GM21723 (cell line): ENCODE results near the gene HSD11B1.
"Not testable (repeated sequence)": the region's sequence is repeated elsewhere in the genome, so short reads cannot be mapped to it uniquely, and the experiment has no call there.

Source experiments
- ATAC-seq: cut with Tn5 transposase; IDR thresholded peaks from one replicate; pipeline ENCODE4 v1.9.1; 2021; ENCODE audit warnings: mild to moderate bottlenecking, moderate library complexity; ENCODE audit not compliant: unreplicated experiment

HSD11B1 gene

DNA sequence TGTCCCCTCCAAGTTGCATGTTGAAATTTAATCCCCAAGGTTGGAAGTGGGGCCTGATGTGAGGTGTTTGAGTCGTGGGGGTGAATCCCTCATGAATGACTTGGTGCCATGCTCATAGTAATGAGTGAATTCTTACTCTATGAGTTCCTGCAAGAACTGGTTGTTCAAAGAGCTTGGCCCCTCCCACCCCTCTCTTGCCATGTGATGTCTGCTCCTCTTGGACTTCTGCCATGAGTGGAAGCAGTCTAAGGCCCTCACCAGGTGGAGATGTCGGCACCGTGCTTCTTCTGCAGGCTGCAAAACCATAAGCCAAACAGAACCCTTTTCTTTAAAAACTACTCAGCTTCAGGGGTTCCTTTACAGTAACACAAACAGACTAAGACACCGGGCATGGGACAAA, 15.2 kb upstream of the HSD11B1 start:
- no peak for ATAC-seq

DNA sequence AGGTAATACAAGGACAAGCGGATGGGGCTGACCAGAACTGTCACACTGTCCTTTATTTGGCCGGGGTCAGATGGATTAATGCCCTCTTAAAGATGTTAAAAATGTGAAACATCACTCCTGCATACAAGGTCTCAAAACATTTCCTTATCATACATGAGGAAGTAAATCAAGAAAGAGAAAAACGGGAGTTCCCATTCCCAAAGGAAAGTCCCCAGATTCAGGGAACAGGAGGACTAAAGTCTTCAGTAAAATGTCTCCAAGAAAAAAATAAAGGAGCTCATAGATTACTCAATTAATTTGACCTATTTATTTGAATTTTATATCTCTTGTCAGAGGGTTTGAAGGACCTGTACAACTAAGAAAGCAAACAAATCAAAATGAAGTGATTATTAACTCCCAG, 13.4 kb upstream of the HSD11B1 start:
- no peak for ATAC-seq

DNA sequence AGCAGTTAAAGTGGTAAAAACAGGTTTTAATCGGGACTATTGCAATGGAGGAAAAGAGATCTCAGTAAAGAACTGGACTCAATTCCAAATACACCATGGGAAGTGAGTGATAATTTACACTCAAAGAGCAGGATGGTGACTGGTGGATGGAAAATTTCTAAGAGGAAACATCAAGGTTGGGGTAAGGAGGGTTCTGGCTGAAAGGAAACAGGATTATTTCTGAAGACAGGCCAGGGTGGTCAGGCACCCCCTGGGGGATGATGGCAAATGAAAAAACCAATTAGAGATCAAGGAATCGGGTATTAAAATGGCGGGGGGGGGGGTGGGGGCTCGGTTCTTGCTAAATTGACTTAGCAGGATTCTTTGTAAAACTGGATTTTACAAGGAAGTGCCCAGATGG, 12.3 kb upstream of the HSD11B1 start:
- no peak for ATAC-seq

DNA sequence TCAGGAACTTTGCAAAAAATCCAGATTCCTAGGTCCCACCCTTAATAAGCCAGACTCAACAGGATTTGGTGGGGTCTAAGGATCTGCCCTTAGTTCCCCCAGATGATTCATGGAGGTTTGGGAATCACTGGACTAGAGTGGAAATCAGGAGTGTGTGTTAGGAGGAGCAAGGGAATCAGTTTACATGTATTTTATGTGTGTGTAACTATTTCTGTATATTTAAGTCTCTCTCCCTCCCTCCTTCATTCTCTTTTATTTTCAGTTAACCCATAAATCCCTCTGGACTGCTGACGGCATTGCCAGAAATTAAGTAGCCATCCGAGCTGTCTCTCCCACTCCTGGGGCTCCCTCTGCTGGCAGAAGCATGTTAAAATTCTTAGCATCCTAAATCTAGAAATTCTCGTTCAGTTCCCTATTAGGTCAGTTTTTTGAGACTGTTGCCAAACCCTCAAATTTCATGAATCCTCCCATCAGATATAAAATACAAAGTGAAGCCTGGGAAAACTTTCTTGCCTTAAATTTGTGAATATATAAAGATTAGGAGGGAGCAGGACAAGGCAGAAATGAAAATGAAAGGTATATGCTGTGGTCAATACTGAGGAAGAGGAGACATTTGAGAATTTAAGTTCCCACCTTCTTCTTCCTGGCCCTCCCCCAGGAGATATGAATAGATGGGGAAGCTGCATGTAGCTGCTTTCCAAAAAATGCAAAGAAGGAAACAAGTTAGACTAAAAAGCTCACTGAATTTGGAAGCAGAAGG, 11.7 kb upstream of the HSD11B1 start:
- peak; percentile 86 for ATAC-seq

DNA sequence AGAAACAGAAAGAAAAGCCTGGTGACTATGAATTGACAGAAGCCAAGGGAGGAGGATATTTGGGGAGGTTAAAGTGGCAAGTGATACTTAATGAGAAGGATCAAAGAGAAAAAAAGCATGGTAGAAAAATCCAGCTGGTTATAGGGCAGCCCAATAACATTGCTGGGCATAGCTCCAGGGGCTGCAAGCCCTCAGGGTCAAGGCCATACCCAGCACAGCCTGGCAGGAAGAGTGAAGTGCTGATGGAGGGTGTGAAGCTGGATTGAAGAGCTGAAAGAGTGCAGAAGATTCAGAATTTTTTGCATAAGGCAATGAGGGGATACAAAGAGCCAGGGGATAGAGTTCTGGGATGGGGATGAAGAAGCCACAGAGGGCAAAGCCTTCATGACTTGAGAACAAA, 8.0 kb upstream of the HSD11B1 start:
- ATAC-seq: no peak

DNA sequence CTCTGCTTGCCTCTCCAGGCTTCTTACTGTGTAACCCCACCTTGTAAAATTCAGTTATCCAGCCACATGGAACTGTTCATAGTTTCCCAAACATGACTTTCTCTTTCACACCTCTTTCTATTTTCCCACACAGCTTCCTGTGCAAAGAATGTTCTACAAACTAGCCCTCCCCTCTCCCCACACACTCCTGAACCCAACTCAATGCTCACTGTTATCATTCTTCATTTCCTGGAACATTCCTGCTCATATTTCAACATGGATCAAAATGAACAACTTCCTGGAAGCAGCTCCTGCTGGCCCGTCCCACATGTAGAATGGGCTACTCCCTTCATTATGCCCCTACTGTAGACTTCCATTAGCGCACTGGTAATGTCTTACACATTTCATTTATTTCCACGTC, 7.5 kb upstream of the HSD11B1 start:
- no peak for ATAC-seq

DNA sequence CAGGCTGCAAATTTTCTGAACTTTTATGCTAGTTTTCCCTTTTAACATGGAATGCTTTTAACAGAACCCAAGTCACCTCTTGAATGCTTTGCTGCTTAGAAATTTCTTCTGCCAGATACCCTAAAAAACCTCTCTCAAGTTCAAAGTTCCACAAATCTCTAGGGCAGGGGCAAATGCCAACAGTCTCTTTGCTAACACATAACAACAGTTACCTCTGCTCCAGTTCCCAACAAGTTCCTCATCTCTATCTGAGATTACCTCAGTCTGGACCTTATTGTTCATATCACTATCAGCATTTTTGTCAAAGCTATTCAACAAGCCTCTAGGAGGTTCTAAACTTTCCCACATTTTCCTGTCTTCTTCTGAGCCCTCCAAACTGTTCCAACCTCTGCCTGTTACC, 4.0 kb upstream of the HSD11B1 start:
- not testable (repeated sequence) for ATAC-seq

DNA sequence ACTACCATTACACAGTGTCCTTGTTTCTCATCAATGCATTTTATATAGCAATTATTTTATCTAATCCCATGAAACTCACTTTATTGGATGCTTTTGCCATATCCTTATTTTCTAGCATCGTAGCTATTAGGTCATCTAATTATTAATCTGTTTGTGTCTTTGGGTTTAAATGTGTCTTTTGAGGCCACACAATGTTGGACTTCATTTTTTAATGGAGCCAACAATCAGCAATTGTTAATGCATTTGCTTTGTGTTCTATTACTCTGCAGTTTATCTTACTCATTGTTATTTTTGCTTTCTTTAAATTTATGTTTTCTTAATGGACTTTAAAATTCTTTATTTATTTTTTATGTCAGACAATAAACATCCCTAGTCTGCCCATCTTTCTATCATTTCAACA, 1.8 kb upstream of the HSD11B1 start:
- no peak for ATAC-seq

DNA sequence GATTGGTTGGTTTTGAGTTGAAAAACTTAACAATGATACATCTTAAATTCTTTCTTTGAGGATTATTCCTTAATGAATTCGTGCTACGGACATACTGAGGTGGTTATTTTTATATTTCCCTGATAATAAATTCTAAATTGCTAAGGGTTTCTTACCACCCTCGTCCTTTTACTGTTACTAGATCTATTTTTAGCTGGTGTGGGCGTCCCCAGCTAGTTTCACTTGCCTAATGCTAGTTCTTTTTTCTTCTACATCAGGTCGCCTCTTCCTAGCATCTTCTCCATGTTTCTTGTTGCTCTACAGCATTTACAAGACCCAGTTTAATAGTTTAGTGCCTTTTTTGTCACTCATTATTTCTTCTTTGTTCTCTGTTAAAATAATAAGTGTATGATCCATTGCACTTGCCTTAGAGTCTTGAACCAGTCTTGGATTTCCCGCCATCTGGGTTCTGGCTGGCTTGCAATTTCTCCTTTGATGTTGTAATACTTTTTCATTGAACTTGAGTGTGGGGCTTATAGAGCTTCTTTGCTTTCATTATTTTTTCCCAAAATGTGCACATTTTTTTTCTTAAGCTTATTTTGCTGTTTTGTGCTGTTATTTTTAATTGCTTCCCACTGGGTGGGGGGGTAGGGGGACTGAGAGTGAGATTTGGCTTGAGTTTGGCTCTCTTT, 677 bp upstream of the HSD11B1 start:
- ATAC-seq: peak; percentile 63

DNA sequence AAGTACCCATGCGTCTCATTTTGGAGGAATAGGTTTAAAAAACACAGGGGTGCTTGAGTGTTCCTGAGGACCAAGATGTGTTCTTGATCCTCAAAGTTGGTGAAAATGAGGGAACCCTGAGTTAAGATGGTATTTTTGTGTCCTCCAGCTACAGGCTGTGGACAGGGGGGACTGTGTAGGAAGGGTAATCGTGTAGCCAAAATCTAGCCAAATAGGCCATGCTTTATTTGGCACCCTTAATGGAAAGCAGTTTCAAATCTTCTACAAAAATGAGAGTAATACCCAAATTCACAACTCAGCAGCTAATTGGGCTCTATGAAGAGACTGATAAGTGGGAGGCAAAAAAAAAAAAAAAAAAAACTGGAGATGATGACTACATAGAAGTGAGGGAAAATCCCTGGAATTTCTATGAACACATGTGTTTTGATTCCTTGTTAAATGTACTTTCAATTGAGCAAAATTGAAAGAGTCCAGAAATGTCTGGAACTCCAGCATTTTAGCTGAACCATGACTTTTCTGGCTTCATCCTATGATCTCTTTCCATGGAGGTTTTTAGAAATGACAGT, 470 bp downstream of the HSD11B1 start:
- no peak for ATAC-seq

DNA sequence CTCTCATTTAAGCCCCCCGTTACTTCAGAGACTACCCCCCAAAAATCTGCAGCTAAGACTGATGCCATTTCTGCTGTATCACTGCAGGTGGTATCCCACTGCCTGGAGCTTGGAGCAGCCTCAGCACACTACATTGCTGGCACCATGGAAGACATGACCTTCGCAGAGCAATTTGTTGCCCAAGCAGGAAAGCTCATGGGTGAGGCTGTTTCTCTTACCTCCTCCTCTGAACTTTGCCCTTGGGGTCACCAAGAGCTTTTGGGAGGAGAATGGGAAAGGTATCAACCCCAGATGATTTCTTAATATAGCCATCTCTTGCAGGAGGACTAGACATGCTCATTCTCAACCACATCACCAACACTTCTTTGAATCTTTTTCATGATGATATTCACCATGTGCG, 2.0 kb downstream of the HSD11B1 start:
- no peak for ATAC-seq

DNA sequence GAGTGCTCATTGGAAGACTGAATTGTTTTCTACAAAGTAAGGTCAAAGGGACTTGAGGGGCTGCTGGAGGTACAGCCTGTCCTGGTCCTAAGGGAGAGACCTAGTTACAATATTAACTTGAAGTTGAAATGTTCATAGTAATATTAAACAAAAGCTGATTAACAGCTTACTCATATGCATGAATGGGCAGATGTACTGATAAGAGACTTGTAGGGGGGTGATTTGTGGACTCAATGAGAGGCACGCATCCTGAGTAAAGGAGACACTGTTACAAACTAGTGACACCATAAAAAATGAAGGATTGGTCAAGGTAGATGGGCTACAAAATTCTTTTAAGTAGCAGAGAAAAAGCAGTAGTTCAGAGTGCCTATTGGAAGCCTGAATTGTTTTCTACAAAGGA, 2.7 kb downstream of the HSD11B1 start:
- no peak for ATAC-seq

DNA sequence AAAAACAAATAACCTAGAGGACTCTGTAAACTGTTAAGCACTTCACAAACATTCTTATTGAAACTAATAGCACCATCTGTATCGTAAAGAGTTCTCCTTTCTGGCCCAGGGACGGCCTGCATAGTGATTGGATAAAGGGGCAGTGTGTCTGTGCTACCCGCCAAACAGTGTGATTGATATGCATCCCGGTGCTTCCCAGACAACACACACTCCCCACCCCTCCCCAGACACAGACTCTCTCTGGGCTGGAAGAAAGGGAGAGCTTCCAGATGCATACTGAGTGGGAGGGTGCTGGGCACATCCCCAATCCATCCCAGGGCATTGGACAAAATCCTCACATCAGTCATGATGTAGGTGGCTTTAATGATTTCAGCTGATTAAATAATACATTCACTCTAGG, 3.7 kb downstream of the HSD11B1 start:
- no peak for ATAC-seq

DNA sequence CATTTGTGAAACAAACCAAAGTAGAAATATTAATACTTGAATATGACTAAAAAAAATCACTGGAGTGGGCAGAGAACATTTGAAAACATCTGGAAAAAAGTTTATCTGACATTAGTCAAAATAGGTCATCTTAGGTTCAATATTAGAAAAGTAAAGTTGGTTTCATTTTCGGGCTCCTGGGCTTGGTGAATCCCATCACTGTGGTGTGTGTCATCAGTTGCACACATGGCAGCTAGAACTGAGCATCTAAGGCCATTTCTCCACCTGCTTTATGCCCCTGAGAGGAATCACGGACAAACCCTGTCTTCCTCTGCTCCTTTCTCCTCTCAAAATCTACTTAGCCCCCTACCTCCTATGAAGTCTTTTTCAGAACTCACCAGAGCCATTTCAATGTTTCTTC, 5.4 kb downstream of the HSD11B1 start:
- ATAC-seq: no peak

DNA sequence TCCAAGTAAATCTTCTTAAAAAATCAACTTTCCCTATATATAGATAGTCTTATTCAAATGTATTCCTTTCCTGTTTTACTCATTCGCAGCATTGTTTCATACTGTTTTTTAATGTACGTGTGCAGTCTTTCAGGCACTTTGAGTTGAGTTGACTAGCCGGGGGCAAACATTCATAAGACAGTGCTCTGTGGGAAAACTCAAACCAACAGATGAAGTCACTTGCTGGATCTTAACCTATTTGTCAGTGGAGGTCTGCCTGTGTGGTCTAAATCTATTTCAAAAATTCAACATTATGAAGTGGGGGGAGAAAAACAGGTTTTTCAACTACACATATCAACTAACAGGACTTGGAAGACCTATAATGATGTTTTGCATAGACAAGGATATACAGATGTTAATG, 6.2 kb downstream of the HSD11B1 start:
- ATAC-seq: no peak

DNA sequence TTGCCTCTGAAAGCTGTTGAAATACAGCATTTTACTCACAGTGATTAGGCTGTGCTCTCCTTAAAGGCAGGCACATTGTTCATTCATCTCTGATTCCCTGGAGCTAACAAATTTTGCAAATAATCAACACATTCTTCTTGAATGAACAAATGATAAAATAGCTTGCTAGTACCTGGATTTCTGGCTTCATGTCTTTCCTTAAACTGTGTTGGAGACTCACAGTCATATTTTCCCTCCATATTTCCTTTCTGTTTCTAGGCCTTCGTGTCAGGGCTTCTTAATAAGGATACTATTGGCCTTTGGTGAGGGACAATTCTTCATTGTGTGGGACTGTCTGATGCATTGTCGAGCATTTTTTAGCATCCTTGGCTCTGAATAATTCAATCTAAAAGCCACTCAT, 9.7 kb downstream of the HSD11B1 start:
- no peak for ATAC-seq

DNA sequence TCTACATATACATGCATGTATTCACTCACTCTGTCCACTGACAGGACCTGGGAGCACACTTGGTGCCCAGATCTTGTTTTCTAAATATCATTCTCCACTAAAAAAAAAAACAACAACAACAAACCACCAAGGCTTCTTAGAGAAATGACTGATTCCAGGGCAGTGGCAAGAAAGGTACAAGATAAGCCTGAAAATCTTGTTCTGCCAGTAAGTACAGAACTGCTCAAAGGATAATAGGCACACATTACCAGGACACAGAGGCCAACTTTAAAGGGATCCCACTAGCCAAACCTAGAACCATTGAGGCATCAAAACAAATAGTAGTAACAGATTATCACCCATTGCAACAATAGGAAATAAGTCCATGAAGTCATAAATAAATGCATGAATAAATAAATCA, 10.7 kb downstream of the HSD11B1 start:
- ATAC-seq: no peak

DNA sequence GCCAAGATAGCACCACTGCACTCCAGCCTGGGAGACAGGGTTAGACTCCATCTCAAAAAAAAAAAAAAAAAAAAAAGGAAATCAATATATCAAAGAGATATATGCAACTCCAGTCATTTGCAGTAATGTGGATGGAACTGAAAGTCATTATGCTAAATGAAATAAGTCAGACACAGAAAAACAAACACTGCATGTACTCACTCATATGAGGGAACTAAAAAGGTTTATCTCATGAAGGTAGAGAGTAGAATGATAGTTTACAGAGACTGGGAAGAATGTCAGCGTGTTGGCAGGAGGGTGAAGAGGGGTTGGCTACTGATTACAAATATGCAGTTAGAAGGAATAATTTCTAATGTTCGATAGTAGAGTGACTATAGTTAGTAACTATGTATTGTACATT, 13.2 kb downstream of the HSD11B1 start:
- no peak for ATAC-seq

DNA sequence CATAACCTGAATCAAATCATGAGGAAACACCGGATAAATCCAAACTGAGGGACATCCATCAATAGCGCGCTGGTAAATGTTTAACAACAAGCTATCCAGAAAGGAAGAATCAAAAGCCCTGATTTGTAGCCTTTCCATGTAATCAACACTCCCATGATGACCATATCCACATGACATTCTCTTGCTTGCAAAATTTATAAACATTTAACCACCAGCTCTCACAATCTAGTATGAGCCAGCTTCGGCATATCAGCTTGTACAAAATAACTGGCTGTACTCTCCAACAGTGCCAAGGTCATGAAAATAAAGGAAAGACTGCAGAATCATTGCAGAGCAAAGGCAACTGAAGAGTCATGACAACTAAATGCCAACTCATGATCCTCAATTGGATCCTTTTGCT, 15.7 kb downstream of the HSD11B1 start:
- no peak for ATAC-seq

DNA sequence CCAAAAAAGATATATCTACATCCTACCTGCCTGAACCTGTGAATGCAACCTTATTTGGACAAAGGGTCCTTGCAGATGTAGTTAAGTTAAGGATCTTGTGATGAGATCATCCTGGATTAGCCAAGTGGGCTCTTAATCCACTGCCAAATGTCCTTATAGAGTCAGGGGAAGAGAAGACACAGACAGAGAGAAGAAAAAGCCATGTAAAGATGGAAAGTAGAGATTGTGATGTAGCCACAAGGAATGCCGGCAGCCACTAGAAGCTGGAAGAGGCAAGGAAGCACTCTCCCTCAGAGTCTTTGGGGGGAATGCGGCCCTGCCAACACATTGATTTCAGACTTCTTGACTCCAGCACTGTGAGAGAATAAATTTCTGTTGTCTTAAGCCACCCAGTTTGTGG, 16.2 kb downstream of the HSD11B1 start:
- ATAC-seq: no peak

DNA sequence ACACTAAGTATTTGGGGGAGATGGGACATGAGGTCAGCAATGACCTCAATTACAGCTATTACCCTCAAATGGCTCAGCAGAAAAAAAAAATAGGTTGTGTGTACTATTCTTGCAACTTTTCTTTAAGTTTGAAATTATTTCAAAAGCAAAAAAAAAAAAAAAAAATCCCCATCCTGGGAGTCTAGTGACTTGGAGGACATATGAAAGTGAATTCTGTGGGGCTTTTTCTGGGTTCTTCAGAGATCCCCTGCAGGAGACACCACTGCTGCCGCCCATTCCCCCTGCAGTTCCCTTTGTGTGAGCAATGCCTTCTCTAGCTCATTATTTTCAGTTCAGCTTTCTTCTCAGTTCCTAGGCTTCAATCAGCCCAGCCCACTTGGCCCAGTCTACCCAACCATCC, 16.7 kb downstream of the HSD11B1 start:
- no peak for ATAC-seq

DNA sequence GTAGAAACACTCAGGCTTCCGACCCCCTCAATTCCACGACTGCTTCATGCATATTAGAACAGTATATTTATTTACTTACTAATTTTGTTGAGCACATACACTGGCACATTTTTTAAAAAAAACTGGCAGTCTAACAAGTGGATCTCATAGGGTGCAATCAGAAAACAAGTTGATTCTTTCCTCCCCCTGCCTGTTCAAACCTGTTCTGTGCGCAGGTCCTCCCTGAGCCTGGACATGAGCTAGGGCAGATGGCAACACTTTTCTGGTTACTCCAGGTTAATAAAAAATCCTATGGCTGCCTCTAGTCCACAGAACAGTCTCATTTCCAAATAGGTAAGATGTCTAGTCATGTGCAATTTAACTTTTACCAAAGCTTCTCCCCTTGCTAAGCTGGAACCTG, 18.6 kb downstream of the HSD11B1 start:
- no peak for ATAC-seq
